ENCODE results near the gene ASXL3.

Gene ASXL3

DNA sequence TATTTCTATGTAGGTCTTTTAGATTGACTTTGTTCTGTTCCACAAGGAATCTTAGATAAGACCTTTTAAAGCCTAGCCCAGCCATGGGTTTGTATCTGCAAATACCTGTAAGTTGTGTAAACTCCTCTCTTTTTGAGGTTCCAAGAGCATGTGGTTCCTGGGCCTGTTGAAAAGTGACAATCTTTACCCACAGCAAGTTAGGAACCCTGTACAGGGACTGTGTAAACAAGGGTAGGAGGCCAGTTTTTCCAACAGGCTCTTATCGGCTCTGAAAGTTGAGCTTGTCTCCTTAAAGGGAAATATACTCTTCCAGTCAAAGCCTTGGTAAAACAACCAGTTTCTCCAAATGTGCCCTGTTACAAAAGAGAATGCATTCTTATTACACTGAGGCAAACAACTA is 15.3 kb upstream of the ASXL3 start:
- ATAC-seq, result no peak
- TF ChIP-seq TCF4 (CRISPR knock-in tag; IDR thresholded peaks at IDR 0.05; ENCODE audit: borderline replicate concordance), result no peak
- no peak for TF ChIP-seq ESRRG (CRISPR knock-in tag; IDR thresholded peaks at IDR 0.05)
- TF ChIP-seq ZFP30 (CRISPR knock-in tag; IDR thresholded peaks at IDR 0.05), result no peak
- TF ChIP-seq ZNF70 (CRISPR knock-in tag; IDR thresholded peaks at IDR 0.05), result no peak
- no peak for TF ChIP-seq ZFP3 (CRISPR knock-in tag; IDR thresholded peaks at IDR 0.05)
- no peak for TF ChIP-seq ISL1 (CRISPR knock-in tag; IDR thresholded peaks at IDR 0.05)
- TF ChIP-seq ZNF8 (CRISPR knock-in tag; IDR thresholded peaks at IDR 0.05), result no peak

DNA sequence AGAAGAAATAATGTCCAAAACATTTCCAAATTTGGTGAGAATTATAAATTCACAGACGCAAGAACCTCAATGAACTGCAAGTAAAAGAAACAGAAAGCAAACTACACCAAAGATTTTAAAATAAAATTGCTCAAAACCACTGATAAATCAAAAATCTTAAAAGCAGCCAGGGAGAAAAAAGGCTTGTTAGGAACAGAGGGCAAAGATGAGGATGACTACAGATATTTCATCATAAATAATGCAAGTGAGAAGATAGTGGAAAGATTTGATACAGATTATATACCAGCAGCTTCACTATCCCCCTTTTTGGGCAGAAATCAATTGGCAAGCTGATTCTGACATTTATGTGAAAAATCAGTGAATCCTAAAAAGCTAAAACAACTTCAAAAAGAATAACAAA is 10.3 kb upstream of the ASXL3 start:
- TF ChIP-seq ZFP3 (CRISPR knock-in tag; IDR thresholded peaks at IDR 0.05) (no peak), ZC3H10 (CRISPR knock-in tag; IDR thresholded peaks at IDR 0.05) (no peak), ZFP30 (CRISPR knock-in tag; IDR thresholded peaks at IDR 0.05) (no peak), GLIS3 (CRISPR knock-in tag; IDR thresholded peaks at IDR 0.05) (no peak), RARB (CRISPR knock-in tag; IDR thresholded peaks at IDR 0.05) (no peak), BACH2 (CRISPR knock-in tag; IDR thresholded peaks at IDR 0.05; ENCODE audit: borderline replicate concordance) (no peak), ARNTL (CRISPR knock-in tag; IDR thresholded peaks at IDR 0.05; ENCODE audit: borderline replicate concordance, low read depth) (no peak), TOX (CRISPR knock-in tag; IDR thresholded peaks at IDR 0.05; ENCODE audit: borderline replicate concordance) (no peak), ESRRG (CRISPR knock-in tag; IDR thresholded peaks at IDR 0.05) (no peak), SNAI2 (CRISPR knock-in tag; IDR thresholded peaks at IDR 0.05) (no peak), ISL1 (CRISPR knock-in tag; IDR thresholded peaks at IDR 0.05) (no peak), ZNF70 (CRISPR knock-in tag; IDR thresholded peaks at IDR 0.05) (no peak), ZNF565 (CRISPR knock-in tag; conservative IDR thresholded peaks at IDR 0.05; ENCODE audit: low read depth) (no peak)
- no peak for ATAC-seq

DNA sequence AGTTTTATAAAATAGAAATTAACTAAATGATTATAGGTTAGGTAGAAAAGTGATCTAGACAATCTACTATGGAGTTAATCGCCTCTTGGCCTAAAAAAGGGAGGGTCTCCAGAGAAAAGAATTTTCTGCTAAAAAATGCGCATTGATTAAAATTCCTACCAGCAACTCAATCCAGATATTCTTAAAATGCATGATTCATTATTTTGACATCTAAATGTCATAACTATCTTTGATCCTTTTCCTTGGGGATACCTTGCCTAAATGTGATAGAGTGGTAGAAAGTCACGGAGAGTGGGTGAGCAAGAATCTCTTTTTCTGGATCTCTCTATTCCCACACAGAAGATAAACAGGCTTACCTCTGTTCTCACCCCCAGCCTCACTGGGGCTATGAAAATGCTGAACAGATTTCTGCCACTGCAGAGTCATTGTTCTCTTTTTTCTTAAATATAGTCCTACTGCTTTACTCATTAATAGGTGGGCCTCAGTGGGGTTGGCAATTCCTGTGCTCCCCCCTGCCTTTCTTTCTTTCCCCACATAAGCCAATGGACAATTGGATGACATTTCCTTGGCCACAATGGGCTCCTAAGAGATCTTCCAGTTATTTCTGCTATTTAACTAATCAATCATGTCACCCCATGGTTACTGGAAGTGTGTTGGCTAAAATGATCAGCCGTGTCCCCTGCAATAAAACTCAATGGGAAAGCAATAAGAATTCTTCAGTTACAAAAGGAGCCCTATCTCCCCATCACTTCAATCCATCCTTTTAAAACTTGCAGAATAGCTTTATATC is 5.8 kb upstream of the ASXL3 start:
- TF ChIP-seq ZFP3 (CRISPR knock-in tag; IDR thresholded peaks at IDR 0.05) (no peak), BACH2 (CRISPR knock-in tag; IDR thresholded peaks at IDR 0.05; ENCODE audit: borderline replicate concordance) (no peak), PPARA (CRISPR knock-in tag; IDR thresholded peaks at IDR 0.05; ENCODE audit: borderline replicate concordance) (no peak), ZNF565 (CRISPR knock-in tag; conservative IDR thresholded peaks at IDR 0.05; ENCODE audit: low read depth) (no peak), CSDC2 (CRISPR knock-in tag; IDR thresholded peaks at IDR 0.05) (no peak), ZNF70 (CRISPR knock-in tag; IDR thresholded peaks at IDR 0.05) (no peak), ZC3H10 (CRISPR knock-in tag; IDR thresholded peaks at IDR 0.05) (no peak), TCF4 (CRISPR knock-in tag; IDR thresholded peaks at IDR 0.05; ENCODE audit: borderline replicate concordance) (no peak), SNAI2 (CRISPR knock-in tag; IDR thresholded peaks at IDR 0.05) (no peak), ESRRG (CRISPR knock-in tag; IDR thresholded peaks at IDR 0.05) (no peak), OSR1 (CRISPR knock-in tag; IDR thresholded peaks at IDR 0.05) (no peak), ZNF8 (CRISPR knock-in tag; IDR thresholded peaks at IDR 0.05) (no peak)
- TF ChIP-seq, protein P1, sequence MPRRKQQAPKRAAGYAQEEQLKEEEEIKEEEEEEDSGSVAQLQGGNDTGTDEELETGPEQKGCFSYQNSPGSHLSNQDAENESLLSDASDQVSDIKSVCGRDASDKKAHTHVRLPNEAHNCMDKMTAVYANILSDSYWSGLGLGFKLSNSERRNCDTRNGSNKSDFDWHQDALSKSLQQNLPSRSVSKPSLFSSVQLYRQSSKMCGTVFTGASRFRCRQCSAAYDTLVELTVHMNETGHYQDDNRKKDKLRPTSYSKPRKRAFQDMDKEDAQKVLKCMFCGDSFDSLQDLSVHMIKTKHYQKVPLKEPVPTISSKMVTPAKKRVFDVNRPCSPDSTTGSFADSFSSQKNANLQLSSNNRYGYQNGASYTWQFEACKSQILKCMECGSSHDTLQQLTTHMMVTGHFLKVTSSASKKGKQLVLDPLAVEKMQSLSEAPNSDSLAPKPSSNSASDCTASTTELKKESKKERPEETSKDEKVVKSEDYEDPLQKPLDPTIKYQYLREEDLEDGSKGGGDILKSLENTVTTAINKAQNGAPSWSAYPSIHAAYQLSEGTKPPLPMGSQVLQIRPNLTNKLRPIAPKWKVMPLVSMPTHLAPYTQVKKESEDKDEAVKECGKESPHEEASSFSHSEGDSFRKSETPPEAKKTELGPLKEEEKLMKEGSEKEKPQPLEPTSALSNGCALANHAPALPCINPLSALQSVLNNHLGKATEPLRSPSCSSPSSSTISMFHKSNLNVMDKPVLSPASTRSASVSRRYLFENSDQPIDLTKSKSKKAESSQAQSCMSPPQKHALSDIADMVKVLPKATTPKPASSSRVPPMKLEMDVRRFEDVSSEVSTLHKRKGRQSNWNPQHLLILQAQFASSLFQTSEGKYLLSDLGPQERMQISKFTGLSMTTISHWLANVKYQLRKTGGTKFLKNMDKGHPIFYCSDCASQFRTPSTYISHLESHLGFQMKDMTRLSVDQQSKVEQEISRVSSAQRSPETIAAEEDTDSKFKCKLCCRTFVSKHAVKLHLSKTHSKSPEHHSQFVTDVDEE (CRISPR knock-in tag; IDR thresholded peaks at IDR 0.05), result no peak
- TF ChIP-seq, protein P2, sequence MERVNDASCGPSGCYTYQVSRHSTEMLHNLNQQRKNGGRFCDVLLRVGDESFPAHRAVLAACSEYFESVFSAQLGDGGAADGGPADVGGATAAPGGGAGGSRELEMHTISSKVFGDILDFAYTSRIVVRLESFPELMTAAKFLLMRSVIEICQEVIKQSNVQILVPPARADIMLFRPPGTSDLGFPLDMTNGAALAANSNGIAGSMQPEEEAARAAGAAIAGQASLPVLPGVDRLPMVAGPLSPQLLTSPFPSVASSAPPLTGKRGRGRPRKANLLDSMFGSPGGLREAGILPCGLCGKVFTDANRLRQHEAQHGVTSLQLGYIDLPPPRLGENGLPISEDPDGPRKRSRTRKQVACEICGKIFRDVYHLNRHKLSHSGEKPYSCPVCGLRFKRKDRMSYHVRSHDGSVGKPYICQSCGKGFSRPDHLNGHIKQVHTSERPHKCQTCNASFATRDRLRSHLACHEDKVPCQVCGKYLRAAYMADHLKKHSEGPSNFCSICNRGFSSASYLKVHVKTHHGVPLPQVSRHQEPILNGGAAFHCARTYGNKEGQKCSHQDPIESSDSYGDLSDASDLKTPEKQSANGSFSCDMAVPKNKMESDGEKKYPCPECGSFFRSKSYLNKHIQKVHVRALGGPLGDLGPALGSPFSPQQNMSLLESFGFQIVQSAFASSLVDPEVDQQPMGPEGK (CRISPR knock-in tag; IDR thresholded peaks at IDR 0.05; ENCODE audit: borderline replicate concordance), result no peak
- TF ChIP-seq, protein P3, sequence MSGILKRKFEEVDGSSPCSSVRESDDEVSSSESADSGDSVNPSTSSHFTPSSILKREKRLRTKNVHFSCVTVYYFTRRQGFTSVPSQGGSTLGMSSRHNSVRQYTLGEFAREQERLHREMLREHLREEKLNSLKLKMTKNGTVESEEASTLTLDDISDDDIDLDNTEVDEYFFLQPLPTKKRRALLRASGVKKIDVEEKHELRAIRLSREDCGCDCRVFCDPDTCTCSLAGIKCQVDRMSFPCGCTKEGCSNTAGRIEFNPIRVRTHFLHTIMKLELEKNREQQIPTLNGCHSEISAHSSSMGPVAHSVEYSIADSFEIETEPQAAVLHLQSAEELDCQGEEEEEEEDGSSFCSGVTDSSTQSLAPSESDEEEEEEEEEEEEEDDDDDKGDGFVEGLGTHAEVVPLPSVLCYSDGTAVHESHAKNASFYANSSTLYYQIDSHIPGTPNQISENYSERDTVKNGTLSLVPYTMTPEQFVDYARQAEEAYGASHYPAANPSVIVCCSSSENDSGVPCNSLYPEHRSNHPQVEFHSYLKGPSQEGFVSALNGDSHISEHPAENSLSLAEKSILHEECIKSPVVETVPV (CRISPR knock-in tag; IDR thresholded peaks at IDR 0.05), result no peak
- ATAC-seq, result no peak

DNA sequence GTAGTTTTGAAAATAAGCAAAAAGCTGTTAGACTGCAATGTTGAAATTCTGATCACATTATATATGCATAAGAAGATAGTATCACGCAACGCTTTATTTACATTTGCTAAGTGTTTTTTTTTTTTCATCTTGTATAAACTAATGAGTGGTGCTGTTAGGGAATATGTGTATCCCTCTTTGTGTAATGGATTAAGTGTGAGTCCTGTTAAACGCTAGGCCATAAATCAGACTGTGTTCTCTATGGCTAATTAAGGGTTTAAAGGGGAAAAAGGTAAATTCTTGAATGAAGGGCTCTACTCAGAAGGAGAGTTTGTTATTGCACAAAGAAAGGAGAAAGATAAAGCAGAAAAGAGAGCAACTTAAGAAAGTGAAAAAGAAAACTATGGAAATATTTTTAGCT is 4.8 kb upstream of the ASXL3 start:
- no peak for ATAC-seq
- TF ChIP-seq GLIS3 (CRISPR knock-in tag; IDR thresholded peaks at IDR 0.05), result no peak
- no peak for TF ChIP-seq ESRRG (CRISPR knock-in tag; IDR thresholded peaks at IDR 0.05)
- no peak for TF ChIP-seq ZC3H10 (CRISPR knock-in tag; IDR thresholded peaks at IDR 0.05)
- TF ChIP-seq RARB (CRISPR knock-in tag; IDR thresholded peaks at IDR 0.05), result no peak
- TF ChIP-seq ARNTL (CRISPR knock-in tag; IDR thresholded peaks at IDR 0.05; ENCODE audit: borderline replicate concordance, low read depth), result no peak
- TF ChIP-seq ISL1 (CRISPR knock-in tag; IDR thresholded peaks at IDR 0.05), result no peak
- TF ChIP-seq ZNF565 (CRISPR knock-in tag; conservative IDR thresholded peaks at IDR 0.05; ENCODE audit: low read depth), result no peak
- no peak for TF ChIP-seq PPARA (CRISPR knock-in tag; IDR thresholded peaks at IDR 0.05; ENCODE audit: borderline replicate concordance)
- TF ChIP-seq ZFP30 (CRISPR knock-in tag; IDR thresholded peaks at IDR 0.05), result no peak
- TF ChIP-seq TOX (CRISPR knock-in tag; IDR thresholded peaks at IDR 0.05; ENCODE audit: borderline replicate concordance), result no peak
- TF ChIP-seq, protein P2 (CRISPR knock-in tag; IDR thresholded peaks at IDR 0.05; ENCODE audit: borderline replicate concordance), result no peak
- TF ChIP-seq, protein P1 (CRISPR knock-in tag; IDR thresholded peaks at IDR 0.05), result no peak
